HepG2 (cell line): ENCODE measurements around the gene CCL18. TPM values are rescaled to one million over a fixed set of nuclear protein-coding genes. Genes with fewer than 3 reads are reported as not detected.

ENCODE experiments used
- ATAC-seq: fragments of 200-7000 bp; cut with Tn5 transposase; 3 replicates; pipeline ENCODE4 v1.9.1; 2020; ENCODE audit warnings: mild to moderate bottlenecking, moderate library complexity
- BruUV-seq: library from RNA; stranded (reverse); fragments of 400-500 nt; replicated peaks from 2 replicates; lab custom pipeline; 2021; lab: Mats Ljungman, UMichigan
- CTCF ChIA-PET: fragments of 300-600 bp; formaldehyde crosslinking; extraction: SDS; loops from one replicate; lab custom pipeline; 2021; ENCODE audit warnings: low total read pairs, inconsistent platforms, low intra/inter-chr PET ratio; lab: Yijun Ruan, JAX
- POLR2A ChIA-PET: fragments of 350-600 bp; sonication (Branson Sonifier 250); formaldehyde crosslinking; loops from one replicate; lab custom pipeline; 2020; ENCODE audit warnings: antibody characterized with exemption, inconsistent platforms; lab: Yijun Ruan, JAX
- DNase-seq: peaks from one replicate; pipeline ENCODE4 v3.0.0-alpha.2; 2015; ENCODE audit warnings: low spot score
- FAIRE-seq: peaks from 3 replicates; lab custom pipeline; 2011; peaks lifted over from hg19 to GRCh38; lab: Jason Lieb, UNC
- H2AFZ ChIP-seq: one replicate; pipeline ENCODE4 v1.6.1; 2011; ENCODE audit warnings: low read length, inconsistent platforms
- H3K27ac ChIP-seq: fragments of 300-600 bp; 3 replicates; pipeline ENCODE4 v1.8.0; 2011; ENCODE audit warnings: mixed run types, mild to moderate bottlenecking, mixed read lengths, low read length, inconsistent platforms; ENCODE audit not compliant: insufficient read depth; ENCODE audit errors: extremely low read length
- H3K27me3 ChIP-seq, 2 experiments: fragments of 200-600 bp in 1 of 2; 2 replicates in 1 of 2; 3 replicates in 1 of 2; pipeline versions ENCODE4 v1.6.0 to v1.8.0; 2011; ENCODE audit warnings: low read length in 2 of 2, mild to moderate bottlenecking in 2 of 2, moderate library complexity in 2 of 2, inconsistent platforms in 1 of 2; ENCODE audit not compliant: insufficient read depth in 2 of 2, control insufficient read depth in 1 of 2
- H3K36me3 ChIP-seq, 2 experiments: fragments of 200-600 bp in 1 of 2; replicated peaks in 1 of 2; 2 replicates in 1 of 2; 3 replicates in 1 of 2; pipeline versions ENCODE4 v1.5.1 to v1.8.0; 2011; ENCODE audit warnings: low read length in 2 of 2, inconsistent platforms in 1 of 2; ENCODE audit not compliant: insufficient read depth in 2 of 2, control insufficient read depth in 1 of 2
- H3K4me1 ChIP-seq: 2 replicates; pipeline ENCODE4 v1.5.1; 2012; ENCODE audit warnings: low read length, inconsistent platforms; ENCODE audit not compliant: insufficient read depth
- H3K4me2 ChIP-seq: 2 replicates; pipeline ENCODE4 v1.6.0; 2011; ENCODE audit warnings: low read depth, low read length, inconsistent platforms
- H3K4me3 ChIP-seq, 3 experiments: fragments of 200-600 bp in 1 of 3; sonication (generic), shearing (Covaris generic) in 1 of 3; replicated peaks in 1 of 3; 2 replicates each; pipeline ENCODE4 v1.5.1; 2011 to 2016; ENCODE audit warnings: low read length in 3 of 3, inconsistent platforms in 2 of 3, low read depth in 2 of 3, mild to moderate bottlenecking in 2 of 3, control low read depth in 1 of 3, mixed read lengths in 1 of 3; ENCODE audit not compliant: insufficient read depth in 1 of 3
- H3K79me2 ChIP-seq: one replicate; pipeline ENCODE4 v1.6.1; 2011; ENCODE audit warnings: low read length, inconsistent platforms; ENCODE audit not compliant: insufficient read depth
- H3K9ac ChIP-seq: 2 replicates; pipeline ENCODE4 v1.6.0; 2011; ENCODE audit warnings: mild to moderate bottlenecking, low read depth, low read length, inconsistent platforms; ENCODE audit not compliant: insufficient read depth
- H3K9me3 ChIP-seq: 2 replicates; pipeline ENCODE4 v1.5.1; 2012; ENCODE audit warnings: mild to moderate bottlenecking, low read length
- H4K20me1 ChIP-seq: 2 replicates; pipeline ENCODE4 v1.6.0; 2011; ENCODE audit warnings: inconsistent platforms, mild to moderate bottlenecking, low read length, moderate library complexity; ENCODE audit not compliant: insufficient read depth
- CREM ChIP-seq, 2 experiments: sonication (generic) in 1 of 2; formaldehyde crosslinking in 1 of 2; IDR thresholded peaks; 2 replicates each; pipeline versions ENCODE4 v1.4.0 to v1.6.1; 2016 to 2020; ENCODE audit warnings: antibody characterized with exemption in 1 of 2, mild to moderate bottlenecking in 1 of 2, missing genetic modification reagents in 1 of 2
- ERF ChIP-seq: IDR thresholded peaks from 2 replicates; pipeline ENCODE4 v1.6.1; 2018; ENCODE audit warnings: missing biosample characterization, missing genetic modification reagents
- FOXA3 ChIP-seq: IDR thresholded peaks from 2 replicates; pipeline ENCODE4 v1.6.1; 2016; ENCODE audit warnings: missing genetic modification reagents, missing compliant biosample characterization
- GABPA ChIP-seq, 2 experiments: IDR thresholded peaks; 2 replicates each; pipeline ENCODE4 v1.6.1; 2011 to 2016; ENCODE audit warnings: low read depth in 2 of 2, low read length in 1 of 2, missing biosample characterization in 1 of 2, missing genetic modification characterization in 1 of 2
- HOXA5 ChIP-seq: sonication (generic); formaldehyde crosslinking; IDR thresholded peaks from 2 replicates; pipeline ENCODE4 v1.4.0; 2020; ENCODE audit warnings: missing genetic modification reagents
- IRX3 ChIP-seq: sonication (generic); formaldehyde crosslinking; IDR thresholded peaks from 2 replicates; pipeline ENCODE4 v1.8.1; 2023; ENCODE audit warnings: mild to moderate bottlenecking, low read depth, missing genetic modification reagents, borderline replicate concordance
- KLF15 ChIP-seq: sonication (generic); formaldehyde crosslinking; IDR thresholded peaks from 2 replicates; pipeline ENCODE4 v1.8.1; 2023; ENCODE audit warnings: borderline replicate concordance, mild to moderate bottlenecking, inconsistent platforms, missing genetic modification reagents, mixed read lengths
- MAFF ChIP-seq: IDR thresholded peaks from 2 replicates; pipeline ENCODE4 v1.6.1; 2011; ENCODE audit warnings: low read depth, low read length, improper control_type of control experiment
- NR2C2 ChIP-seq: sonication (generic); formaldehyde crosslinking; IDR thresholded peaks from 2 replicates; pipeline ENCODE4 v1.4.0; 2020; ENCODE audit warnings: missing genetic modification reagents, mild to moderate bottlenecking, moderate library complexity, borderline replicate concordance
- TARDBP ChIP-seq: sonication (generic); formaldehyde crosslinking; IDR thresholded peaks from 2 replicates; pipeline ENCODE4 v1.8.0; 2022; ENCODE audit warnings: mild to moderate bottlenecking, missing genetic modification reagents
- TEAD3 ChIP-seq: optimal IDR thresholded peaks from 2 replicates; pipeline ENCODE3; 2016; ENCODE audit warnings: borderline replicate concordance
- TIGD3 ChIP-seq: sonication (generic); formaldehyde crosslinking; IDR thresholded peaks from 2 replicates; pipeline ENCODE4 v1.5.1; 2020; ENCODE audit warnings: mild to moderate bottlenecking, missing genetic modification reagents, borderline replicate concordance
- XBP1 ChIP-seq: sonication (generic); formaldehyde crosslinking; IDR thresholded peaks from 2 replicates; pipeline ENCODE4 v1.5.0; 2020; ENCODE audit warnings: missing genetic modification reagents
- ZFAT ChIP-seq: sonication (generic); formaldehyde crosslinking; conservative IDR thresholded peaks from 2 replicates; pipeline ENCODE4 v1.8.1; 2023; ENCODE audit warnings: missing genetic modification reagents, inconsistent platforms
- ZNF232 ChIP-seq: sonication (generic); formaldehyde crosslinking; IDR thresholded peaks from 2 replicates; pipeline ENCODE4 v1.4.0; 2020; ENCODE audit warnings: missing genetic modification reagents, borderline replicate concordance
- ZNF775 ChIP-seq: sonication (generic); formaldehyde crosslinking; IDR thresholded peaks from 2 replicates; pipeline ENCODE4 v1.4.0; 2020; ENCODE audit warnings: missing genetic modification reagents, mild to moderate bottlenecking, moderate library complexity, borderline replicate concordance
- in situ Hi-C: cut with HindIII; loops from 2 replicates; pipeline ENCODE4 v1.10.0; 2017; ENCODE audit warnings: low pct_unique_long_range_greater_than_20kb; ENCODE audit not compliant: extremely low pct_ligation_motif_present
- intact Hi-C: fragments of 100-400 bp; cut with micrococcal nuclease; formaldehyde crosslinking; loops from one replicate; pipeline ENCODE4 v1.10.0; 2022; ENCODE audit not compliant: unreplicated experiment
- polyA plus RNA-seq, 8 experiments: library from polyadenylated mRNA; depleted of rRNA in 3 of 8; stranded (reverse) in 7 of 8; unstranded in 1 of 8; fragments of >200 nt; fragmentation: Illumina TruSeq in 4 of 8; extraction: Trizol in 4 of 8; gene quantifications; 2 replicates each; pipeline versions ENCODE4 v1.2.1 to v1.2.3, GENCODE V29; 2011 to 2016; ENCODE audit warnings: low read depth in 4 of 8, missing spikeins in 1 of 8, mixed read lengths in 1 of 8; ENCODE audit not compliant: insufficient read depth in 1 of 8
- total RNA-seq, 5 experiments: library from RNA; depleted of rRNA; stranded (reverse); fragments of >200 nt; fragmentation: Illumina TruSeq; extraction: Trizol; gene quantifications; 2 replicates each; pipeline ENCODE4 v1.2.3, GENCODE V29; 2016; ENCODE audit warnings: low read depth in 1 of 5
- TF ChIP-seq, protein P1 (sequence below): sonication (generic); formaldehyde crosslinking; IDR thresholded peaks from 2 replicates; pipeline ENCODE4 v1.5.0; 2020; ENCODE audit warnings: mild to moderate bottlenecking, missing genetic modification reagents, borderline replicate concordance
- TF ChIP-seq, protein P2 (sequence below): sonication (generic); formaldehyde crosslinking; IDR thresholded peaks from 2 replicates; pipeline ENCODE4 v1.5.1; 2020; ENCODE audit warnings: mild to moderate bottlenecking, missing genetic modification reagents, moderate library complexity

Gene CCL18
- total and polyA plus RNA-seq, 2 of the 13 experiments (the other 11 are each of a cell fraction or from before 2014, with no cell fraction given) = not detected

DNA sequence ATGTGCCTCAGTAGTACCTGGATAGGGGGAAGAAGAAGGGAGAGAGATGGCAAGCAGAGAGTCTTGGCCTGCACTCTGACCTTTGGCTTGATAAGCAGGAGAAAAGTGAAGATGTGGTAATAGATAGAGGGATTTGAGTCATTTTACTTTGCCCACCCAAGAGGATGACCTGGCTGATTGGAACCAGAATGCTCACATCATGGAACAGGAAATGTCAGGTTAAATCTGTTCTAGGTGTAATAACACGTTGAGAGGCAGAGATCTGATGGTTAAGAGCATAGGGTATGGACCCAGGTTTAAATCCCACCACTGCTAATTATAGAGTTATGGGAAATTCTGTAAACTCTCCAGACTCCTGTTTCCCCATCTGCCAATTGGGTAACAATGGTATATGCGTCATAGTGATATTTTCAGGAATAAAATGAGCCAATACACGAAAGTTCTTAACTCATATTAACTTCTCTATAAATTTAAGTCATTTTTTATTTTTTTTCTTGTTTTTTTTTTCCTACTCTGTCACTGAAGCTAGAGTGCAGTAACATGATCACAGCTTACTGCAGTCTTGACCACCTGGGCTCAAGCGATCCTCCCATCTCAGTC is 8.1 kb upstream of the CCL18 start (continued):
- TF ChIP-seq, protein P1, sequence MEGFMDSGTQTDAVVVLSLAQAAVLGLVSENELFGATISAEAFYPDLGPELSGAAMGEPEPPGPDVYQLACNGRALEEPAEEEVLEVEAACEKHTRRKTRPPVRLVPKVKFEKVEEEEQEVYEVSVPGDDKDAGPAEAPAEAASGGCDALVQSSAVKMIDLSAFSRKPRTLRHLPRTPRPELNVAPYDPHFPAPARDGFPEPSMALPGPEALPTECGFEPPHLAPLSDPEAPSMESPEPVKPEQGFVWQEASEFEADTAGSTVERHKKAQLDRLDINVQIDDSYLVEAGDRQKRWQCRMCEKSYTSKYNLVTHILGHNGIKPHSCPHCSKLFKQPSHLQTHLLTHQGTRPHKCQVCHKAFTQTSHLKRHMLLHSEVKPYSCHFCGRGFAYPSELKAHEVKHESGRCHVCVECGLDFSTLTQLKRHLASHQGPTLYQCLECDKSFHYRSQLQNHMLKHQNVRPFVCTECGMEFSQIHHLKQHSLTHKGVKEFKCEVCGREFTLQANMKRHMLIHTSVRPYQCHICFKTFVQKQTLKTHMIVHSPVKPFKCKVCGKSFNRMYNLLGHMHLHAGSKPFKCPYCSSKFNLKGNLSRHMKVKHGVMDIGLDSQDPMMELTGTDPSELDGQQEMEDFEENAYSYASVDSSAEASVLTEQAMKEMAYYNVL (CRISPR knock-in tag) = no peak
- no peak for TF ChIP-seq KLF15 (CRISPR knock-in tag)
- no peak for TF ChIP-seq MAFF
- TF ChIP-seq TARDBP (CRISPR knock-in tag) = no peak
- TF ChIP-seq CREM (IDR thresholded peaks at IDR 0.05) = no peak
- TF ChIP-seq CREM (CRISPR knock-in tag; IDR thresholded peaks at IDR 0.05) = no peak
- no peak for TF ChIP-seq FOXA3 (CRISPR knock-in tag)
- no peak for TF ChIP-seq TIGD3 (CRISPR knock-in tag)
- TF ChIP-seq ZNF775 (CRISPR knock-in tag) = no peak
- TF ChIP-seq, all 625 proteins: peak for 0

DNA sequence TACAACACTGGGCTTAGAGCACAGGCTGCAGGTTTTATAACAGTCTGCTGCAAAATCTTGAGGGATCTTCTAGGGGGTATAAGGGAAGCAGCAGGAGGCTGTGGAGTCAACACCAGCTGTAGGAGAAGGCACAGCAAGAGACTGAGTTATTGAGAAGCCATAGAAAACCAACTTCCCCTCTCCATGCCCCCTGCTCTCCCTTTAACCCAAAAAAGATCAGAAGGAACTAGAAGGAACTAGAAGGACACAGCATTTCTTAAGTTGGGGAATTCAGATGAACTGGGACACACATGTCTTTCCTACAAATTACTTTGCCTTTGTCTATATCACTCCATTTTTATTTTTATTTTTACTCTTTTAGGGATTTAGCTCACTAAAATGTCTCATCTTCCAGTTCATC is 6.2 kb upstream of the CCL18 start:
- no peaks in the 10 kb centered on the region for H3K9me3 ChIP-seq
- no peak overlapping the region for H3K4me2 ChIP-seq
- intact Hi-C loops (no loop called here), in situ Hi-C loops (no loop called here)
- no peak overlapping the region for H3K27ac ChIP-seq
- no peak overlapping the region for H3K4me3 ChIP-seq
- no peak overlapping the region for H3K9ac ChIP-seq
- POLR2A ChIA-PET = no interaction called here
- H2AFZ ChIP-seq = no peak overlapping the region
- H4K20me1 ChIP-seq = no peaks in the 10 kb centered on the region
- no peaks in the 10 kb centered on the region for H3K36me3 ChIP-seq
- BruUV-seq = no TSS peak
- DNase-seq (no peak), ATAC-seq (no peak), FAIRE-seq (no peak)
- H3K79me2 ChIP-seq = no peaks in the 10 kb centered on the region
- H3K4me1 ChIP-seq = no peaks in the 10 kb centered on the region
- H3K27me3 ChIP-seq = no peaks in the 10 kb centered on the region
- CTCF ChIA-PET = no interaction called here
- TF ChIP-seq TEAD3 (CRISPR knock-in tag) (no peak), ZNF232 (CRISPR knock-in tag) (no peak), IRX3 (CRISPR knock-in tag) (no peak), ERF (no peak), HOXA5 (CRISPR knock-in tag) (no peak), NR2C2 (CRISPR knock-in tag) (no peak), XBP1 (CRISPR knock-in tag) (no peak), ZFAT (CRISPR knock-in tag) (no peak), GABPA (IDR thresholded peaks at IDR 0.05; ENCODE audit: low read depth, low read length) (no peak), GABPA (CRISPR knock-in tag; IDR thresholded peaks at IDR 0.05; ENCODE audit: low read depth) (no peak)
- TF ChIP-seq, protein P2, sequence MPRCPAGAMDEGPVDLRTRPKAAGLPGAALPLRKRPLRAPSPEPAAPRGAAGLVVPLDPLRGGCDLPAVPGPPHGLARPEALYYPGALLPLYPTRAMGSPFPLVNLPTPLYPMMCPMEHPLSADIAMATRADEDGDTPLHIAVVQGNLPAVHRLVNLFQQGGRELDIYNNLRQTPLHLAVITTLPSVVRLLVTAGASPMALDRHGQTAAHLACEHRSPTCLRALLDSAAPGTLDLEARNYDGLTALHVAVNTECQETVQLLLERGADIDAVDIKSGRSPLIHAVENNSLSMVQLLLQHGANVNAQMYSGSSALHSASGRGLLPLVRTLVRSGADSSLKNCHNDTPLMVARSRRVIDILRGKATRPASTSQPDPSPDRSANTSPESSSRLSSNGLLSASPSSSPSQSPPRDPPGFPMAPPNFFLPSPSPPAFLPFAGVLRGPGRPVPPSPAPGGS (CRISPR knock-in tag) = no peak
